GM18951 (cell line): ENCODE measurements around the gene HSPA1L.
A peak's percentile ranks its signal among the peaks of the same experiment; 100 is the strongest.
"Not testable (repeated sequence)": the region's sequence is repeated elsewhere in the genome, so short reads cannot be mapped to it uniquely, and the experiment has no call there.

Experiments used
- POLR2A ChIP-seq: IDR thresholded peaks from 4 replicates; pipeline ENCODE4 v1.6.1; 2011; ENCODE audit warnings: mild to moderate bottlenecking; ENCODE audit not compliant: insufficient read length, insufficient read depth; ENCODE audit errors: extremely low read depth
- in situ Hi-C: fragments of 300-500 bp; cut with MboI; formaldehyde crosslinking; loops from one replicate; pipeline ENCODE4 v1.12.0; 2022; ENCODE audit warnings: low sequenced_read_pairs, mixed read lengths, inconsistent platforms; ENCODE audit not compliant: unreplicated experiment

The HSPA1L gene

GRCh38 chr6:31814677-31815024 lies 432 bp downstream of the HSPA1L start:
- no peak for TF ChIP-seq POLR2A
- in situ Hi-C loops: no loop called here

GRCh38 chr6:31813465-31813849 lies 1.6 kb downstream of the HSPA1L start:
- no peak for TF ChIP-seq POLR2A

GRCh38 chr6:31811645-31812044 lies 3.4 kb downstream of the HSPA1L start:
- TF ChIP-seq POLR2A: no peak
- in situ Hi-C loops: no loop called here

More at GRCh38 chr6:31813465-31813849, 1.6 kb downstream of the HSPA1L start:
- in situ Hi-C loops: no loop called here

- in situ Hi-C loops: not testable (repeated sequence)
Measured at GRCh38 chr6:31808599-31808998, 6.5 kb downstream of the HSPA1L start.

GRCh38 chr6:31806470-31807272 lies 8.4 kb downstream of the HSPA1L start, which contains the start of gene LSM2:
Gene LSM2 (minus strand): TSS chr6:31806966. CDS start chr6:31806757, 209 bp downstream.
- in situ Hi-C loops: no loop called here

GRCh38 chr6:31805939-31806469 lies 9.1 kb downstream of the HSPA1L start:
- in situ Hi-C loops: no loop called here
- no peak for TF ChIP-seq POLR2A

More at GRCh38 chr6:31806470-31807272, 8.4 kb downstream of the HSPA1L start, which contains the start of gene LSM2:
- TF ChIP-seq POLR2A: peak; percentile 95

- in situ Hi-C loops: not testable (repeated sequence)
Measured at GRCh38 chr6:31801031-31801927, 13.8 kb downstream of the HSPA1L start.

GRCh38 chr6:31799781-31800180 lies 15.3 kb downstream of the HSPA1L start:
- no peak for TF ChIP-seq POLR2A
- in situ Hi-C loops: no loop called here

GRCh38 chr6:31797588-31797987 lies 17.5 kb downstream of the HSPA1L start:
- in situ Hi-C loops: no loop called here
- no peak for TF ChIP-seq POLR2A

GRCh38 chr6:31796993-31797385 lies 18.1 kb downstream of the HSPA1L start:
- no peak for TF ChIP-seq POLR2A
- in situ Hi-C loops: no loop called here

GRCh38 chr6:31795616-31796298 lies 19.3 kb downstream of the HSPA1L start, which contains the start of gene VARS1:
Gene VARS1 (minus strand): TSS chr6:31795752. CDS start chr6:31795217, 535 bp downstream.
- in situ Hi-C loops: no loop called here
- peak; percentile 68 for TF ChIP-seq POLR2A

GRCh38 chr6:31794866-31795615 lies 20.0 kb downstream of the HSPA1L start:
- no peak for TF ChIP-seq POLR2A
- in situ Hi-C loops: no loop called here

- TF ChIP-seq POLR2A: no peak
- in situ Hi-C loops: no loop called here
Measured at GRCh38 chr6:31794294-31794865, 20.7 kb downstream of the HSPA1L start.

- in situ Hi-C loops: not testable (repeated sequence)
Measured at GRCh38 chr6:31793927-31794245, 21.2 kb downstream of the HSPA1L start.
